CD8-positive, alpha-beta memory T cell (primary cell): ENCODE results near the gene NR1D1. TPM values are rescaled to one million over a fixed set of nuclear protein-coding genes. Genes with fewer than 3 reads are reported as not detected.

Experiments used
- CTCF ChIA-PET: fragments of 350-600 bp; sonication (Branson Sonifier 250); formaldehyde crosslinking; loops from one replicate; lab custom pipeline; 2021; ENCODE audit warnings: antibody characterized with exemption; lab: Charles Lee
- POLR2A ChIA-PET: fragments of 350-600 bp; sonication (Branson Sonifier 250); formaldehyde crosslinking; loops from one replicate; lab custom pipeline; 2021; ENCODE audit warnings: antibody characterized with exemption; lab: Charles Lee
- DNase-seq, 5 donors: peaks; one replicate each; pipeline versions ENCODE4 v3.0.0 to v3.0.0-alpha.2; 2020 to 2022; ENCODE audit warnings: mixed read lengths in 1 of 5
- H3K27ac ChIP-seq: one replicate; pipeline ENCODE4 v1.7.0; 2013; ENCODE audit warnings: low read depth, mild to moderate bottlenecking, low read length, moderate library complexity
- H3K27me3 ChIP-seq: 2 replicates; pipeline ENCODE4 v1.7.0; 2013; ENCODE audit warnings: low read length, mild to moderate bottlenecking; ENCODE audit not compliant: insufficient read depth, poor library complexity, severe bottlenecking
- H3K36me3 ChIP-seq: 2 replicates; pipeline ENCODE4 v1.7.0; 2013; ENCODE audit warnings: mild to moderate bottlenecking, low read length, moderate library complexity; ENCODE audit not compliant: insufficient read depth
- H3K4me1 ChIP-seq: 2 replicates; pipeline ENCODE4 v1.7.0; 2013; ENCODE audit warnings: mild to moderate bottlenecking, low read length, moderate library complexity; ENCODE audit not compliant: insufficient read depth
- H3K4me3 ChIP-seq: 2 replicates; pipeline ENCODE4 v1.7.0; 2013; ENCODE audit warnings: mild to moderate bottlenecking, low read length
- H3K9me3 ChIP-seq: 2 replicates; pipeline ENCODE4 v1.7.0; 2013; ENCODE audit warnings: mild to moderate bottlenecking, low read length
- H3K27ac Mint-ChIP-seq, 8 donors: one replicate each; pipeline ENCODE4 v1.8.0; 2020 to 2021; ENCODE audit warnings: mixed read lengths in 8 of 8, mild to moderate bottlenecking in 6 of 8, inconsistent platforms in 3 of 8, moderate library complexity in 3 of 8
- H3K27me3 Mint-ChIP-seq, 2 donors: one replicate each; pipeline ENCODE4 v1.8.0; 2020 to 2021; ENCODE audit warnings: mixed read lengths in 2 of 2, mild to moderate bottlenecking in 1 of 2, moderate library complexity in 1 of 2
- H3K36me3 Mint-ChIP-seq, 3 donors: one replicate each; pipeline ENCODE4 v1.8.0; 2020 to 2021; ENCODE audit warnings: mixed read lengths in 3 of 3, inconsistent platforms in 1 of 3, mild to moderate bottlenecking in 1 of 3
- H3K4me1 Mint-ChIP-seq, 3 donors: one replicate each; pipeline ENCODE4 v1.8.0; 2020 to 2021; ENCODE audit warnings: mixed read lengths in 3 of 3, inconsistent platforms in 1 of 3, mild to moderate bottlenecking in 1 of 3
- H3K4me3 Mint-ChIP-seq, 7 donors: one replicate each; pipeline ENCODE4 v1.8.0; 2020 to 2021; ENCODE audit warnings: mixed read lengths in 7 of 7, mild to moderate bottlenecking in 6 of 7, moderate library complexity in 4 of 7, inconsistent platforms in 2 of 7
- H3K9me3 Mint-ChIP-seq, 5 donors: one replicate each; pipeline ENCODE4 v1.8.0; 2020 to 2022; ENCODE audit warnings: mixed read lengths in 5 of 5, mild to moderate bottlenecking in 3 of 5, moderate library complexity in 2 of 5, inconsistent platforms in 1 of 5
- polyA plus RNA-seq: library from polyadenylated mRNA; unstranded; fragments of 300-500 nt; fragmentation: Illumina TruSeq; gene quantifications from one replicate; pipeline ENCODE4 v1.2.3, GENCODE V29; 2021
- total RNA-seq, 2 experiments: library from RNA; stranded (reverse); gene quantifications; one replicate each; pipeline ENCODE4 v1.2.3, GENCODE V29; 2021

NR1D1 gene
- total and polyA plus RNA-seq, 3 experiments from 2014 or later = 10.0 to 10.4 (median 10.2) TPM

GRCh38 chr17:40068584-40068916 is 31.8 kb downstream of the NR1D1 start:
- H3K27ac Mint-ChIP-seq = peak overlapping the region; percentile 88 to 98 (median 96)
- Histone ChIP-seq H3K27me3 (no peaks in the 10 kb centered on the region), H3K27ac (peak overlapping the region; percentile 58), H3K4me1 (peaks cover 85% of the 10 kb centered on the region), H3K4me3 (peak overlapping the region; percentile 68), H3K9me3 (no peaks in the 10 kb centered on the region), H3K36me3 (no peaks in the 10 kb centered on the region)
- CTCF ChIA-PET = interaction anchor here (0.8 to 5.7 kb wide), 5 partner anchors 12 to 123 kb away, joined by 3 to 23 read pairs (median 5); partner anchors contain the start of gene MED24
- POLR2A ChIA-PET = interaction anchor here (0.6 to 2.1 kb wide), 4 partner anchors 30 to 639 kb away, joined by 3 to 10 read pairs (median 8); no protein-coding TSS in a partner anchor
- peak overlapping the region; percentile 81 to 91 (median 88) for H3K4me3 Mint-ChIP-seq
- H3K36me3 Mint-ChIP-seq = peaks cover 0 to 2% (median 0%) of the 10 kb centered on the region in 3 donors
- H3K27me3 Mint-ChIP-seq = no peaks in the 10 kb centered on the region
- H3K9me3 Mint-ChIP-seq = no peaks in the 10 kb centered on the region
- H3K4me1 Mint-ChIP-seq = peaks cover 63 to 87% (median 71%) of the 10 kb centered on the region in 3 donors
- DNase-seq = no peak

DNA sequence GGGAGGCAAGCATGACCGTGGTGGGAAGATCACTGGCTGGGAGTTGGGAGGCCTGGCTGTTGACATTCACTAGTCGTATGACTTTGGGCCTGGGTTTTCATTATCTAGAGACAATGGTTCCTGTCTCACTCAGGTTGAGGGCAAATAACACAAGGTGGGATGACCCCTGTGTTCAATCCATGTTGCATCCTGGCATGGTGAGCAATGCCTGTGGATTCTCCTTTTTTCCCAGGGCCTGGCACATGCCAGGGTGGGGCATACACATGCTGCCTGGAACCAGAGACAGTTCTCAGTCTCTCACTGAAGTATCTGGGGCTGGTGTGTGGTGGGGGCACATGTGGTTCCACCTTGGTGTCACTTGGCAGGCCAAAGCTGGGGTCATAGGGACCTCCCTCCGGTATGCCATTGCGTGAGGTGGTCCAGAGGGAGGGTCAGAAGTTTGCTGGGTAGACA is 32.2 kb downstream of the NR1D1 start:
- Mint-ChIP-seq H3K9me3 (no peaks in the 10 kb centered on the region), H3K4me3 (peak overlapping the region; percentile 81 to 91 (median 88)), H3K36me3 (peaks cover 0 to 2% (median 0%) of the 10 kb centered on the region in 3 donors), H3K27ac (peak overlapping the region; percentile 88 to 98 (median 96)), H3K27me3 (no peaks in the 10 kb centered on the region), H3K4me1 (peaks cover 62 to 86% (median 70%) of the 10 kb centered on the region in 3 donors)
- no peak for DNase-seq
- Histone ChIP-seq H3K27me3 (no peaks in the 10 kb centered on the region), H3K36me3 (no peaks in the 10 kb centered on the region), H3K9me3 (no peaks in the 10 kb centered on the region), H3K4me1 (peaks cover 85% of the 10 kb centered on the region), H3K27ac (peak overlapping the region; percentile 58), H3K4me3 (peak overlapping the region; percentile 68)
- ChIA-PET CTCF (interaction anchor here (0.8 to 15.5 kb wide), 6 partner anchors 13 to 123 kb away, joined by 3 to 159 read pairs (median 13); partner anchors contain the start of gene MED24), POLR2A (interaction anchor here (0.6 to 2.1 kb wide), 4 partner anchors 31 to 639 kb away, joined by 3 to 10 read pairs (median 8); no protein-coding TSS in a partner anchor)

GRCh38 chr17:40067710-40068109 is 32.7 kb downstream of the NR1D1 start:
- ChIA-PET POLR2A (interaction anchor here (1.3 to 1.7 kb wide), 2 partner anchors 31 to 39 kb away, joined by 3 to 7 read pairs; no protein-coding TSS in a partner anchor), CTCF (interaction anchor here (1.2 to 15.5 kb wide), 6 partner anchors 8 to 123 kb away, joined by 3 to 159 read pairs (median 16); no protein-coding TSS in a partner anchor)
- no peak for DNase-seq
- Histone ChIP-seq H3K36me3 (no peaks in the 10 kb centered on the region), H3K27me3 (no peaks in the 10 kb centered on the region), H3K9me3 (no peaks in the 10 kb centered on the region), H3K4me3 (no peak overlapping the region), H3K27ac (peak overlapping the region; percentile 58), H3K4me1 (peaks cover 85% of the 10 kb centered on the region)
- H3K4me3 Mint-ChIP-seq = peak overlapping the region; percentile 81 to 91 (median 86)
- H3K9me3 Mint-ChIP-seq = no peaks in the 10 kb centered on the region
- H3K27ac Mint-ChIP-seq = peak overlapping the region; percentile 88 to 98 (median 94)
- H3K36me3 Mint-ChIP-seq = peaks cover 0 to 2% (median 0%) of the 10 kb centered on the region in 3 donors
- H3K27me3 Mint-ChIP-seq = no peaks in the 10 kb centered on the region
- H3K4me1 Mint-ChIP-seq = peaks cover 62 to 83% (median 68%) of the 10 kb centered on the region in 3 donors

- Mint-ChIP-seq H3K27ac (peak overlapping the region; percentile 25 to 88 (median 66)), H3K27me3 (no peaks in the 10 kb centered on the region), H3K9me3 (no peaks in the 10 kb centered on the region), H3K4me1 (peaks cover 71 to 83% (median 72%) of the 10 kb centered on the region in 3 donors), H3K4me3 (peak overlapping the region in 4 of 7 donors; percentile 3 to 89 (median 47)), H3K36me3 (peaks cover 0 to 3% (median 0%) of the 10 kb centered on the region in 3 donors)
- ChIA-PET CTCF (interaction anchor here (1.0 to 15.5 kb wide), 12 partner anchors 10 to 125 kb away, joined by 3 to 159 read pairs (median 6); partner anchors contain the start of genes MED24 and NR1D1), POLR2A (interaction anchor here (0.9 to 1.3 kb wide), 5 partner anchors 10 to 50 kb away, joined by 3 to 11 read pairs (median 3); no protein-coding TSS in a partner anchor)
- Histone ChIP-seq H3K4me1 (peaks cover 80% of the 10 kb centered on the region), H3K4me3 (no peak overlapping the region), H3K27me3 (no peaks in the 10 kb centered on the region), H3K27ac (no peak overlapping the region), H3K9me3 (no peaks in the 10 kb centered on the region), H3K36me3 (no peaks in the 10 kb centered on the region)
- DNase-seq = no peak
Measured at GRCh38 chr17:40065769-40066510, 34.4 kb downstream of the NR1D1 start.

- peak overlapping the region; percentile 81 for H3K4me3 ChIP-seq
- POLR2A ChIA-PET = interaction anchor here (0.6 to 1.1 kb wide), 6 partner anchors 10 to 47 kb away, joined by 3 to 5 read pairs (median 3); no protein-coding TSS in a partner anchor
- no peaks in the 10 kb centered on the region for H3K9me3 ChIP-seq
- H3K36me3 Mint-ChIP-seq = peaks cover 0 to 3% (median 0%) of the 10 kb centered on the region in 3 donors
- H3K27me3 Mint-ChIP-seq = no peaks in the 10 kb centered on the region
- H3K36me3 ChIP-seq = no peaks in the 10 kb centered on the region
- H3K4me1 Mint-ChIP-seq = peaks cover 63 to 75% (median 66%) of the 10 kb centered on the region in 3 donors
- H3K4me3 Mint-ChIP-seq = peak overlapping the region; percentile 88 to 97 (median 91)
- H3K27ac Mint-ChIP-seq = peak overlapping the region; percentile 65 to 97 (median 88)
- CTCF ChIA-PET = interaction anchor here (0.8 to 15.5 kb wide), 10 partner anchors 10 to 103 kb away, joined by 3 to 159 read pairs (median 6); partner anchors contain the start of genes MED24 and NR1D1
- DNase-seq = no peak
- H3K9me3 Mint-ChIP-seq = no peaks in the 10 kb centered on the region
- H3K27ac ChIP-seq = no peak overlapping the region
- H3K4me1 ChIP-seq = peaks cover 72% of the 10 kb centered on the region
- no peaks in the 10 kb centered on the region for H3K27me3 ChIP-seq
Measured at GRCh38 chr17:40064971-40065768, 35.2 kb downstream of the NR1D1 start.

GRCh38 chr17:40063901-40064531 is 36.4 kb downstream of the NR1D1 start:
- H3K36me3 Mint-ChIP-seq = peaks cover 0 to 3% (median 0%) of the 10 kb centered on the region in 3 donors

More at GRCh38 chr17:40063901-40064531, 36.4 kb downstream of the NR1D1 start:
- peaks cover 61% of the 10 kb centered on the region for H3K4me1 ChIP-seq
- no peaks in the 10 kb centered on the region for H3K9me3 ChIP-seq
- ChIA-PET CTCF (interaction anchor here (0.8 to 15.5 kb wide), 11 partner anchors 10 to 104 kb away, joined by 3 to 159 read pairs (median 9); partner anchors contain the start of genes MED24 and NR1D1), POLR2A (interaction anchor here (0.6 to 1.3 kb wide), 8 partner anchors 10 to 49 kb away, joined by 3 to 10 read pairs (median 4); partner anchors contain the start of gene MED24)
- peak overlapping the region; percentile 81 for H3K4me3 ChIP-seq
- H3K27me3 Mint-ChIP-seq = no peaks in the 10 kb centered on the region
- no peaks in the 10 kb centered on the region for H3K36me3 ChIP-seq
- H3K9me3 Mint-ChIP-seq = no peaks in the 10 kb centered on the region
- peaks cover 52 to 64% (median 55%) of the 10 kb centered on the region in 3 donors for H3K4me1 Mint-ChIP-seq
- peak overlapping the region; percentile 73 for H3K27ac ChIP-seq
- no peak for DNase-seq
- no peaks in the 10 kb centered on the region for H3K27me3 ChIP-seq
- H3K27ac Mint-ChIP-seq = peak overlapping the region; percentile 44 to 97 (median 90)
- peak overlapping the region; percentile 88 to 97 (median 91) for H3K4me3 Mint-ChIP-seq
